SK-N-SH treated with all-trans-retinoic acid at 6 μM for 48 hours (cell line): ENCODE results near the gene AKT1.

Source experiments
- ATAC-seq: fragments of 200-7000 bp; cut with Tn5 transposase; 3 replicates; pipeline ENCODE4 v1.9.1; 2020; ENCODE audit warnings: mild to moderate bottlenecking, moderate library complexity
- ARNTL ChIP-seq: fragments of 450-650 bp; formaldehyde crosslinking; IDR thresholded peaks from 2 replicates; pipeline ENCODE4 v1.5.0; 2020; ENCODE audit warnings: low read depth, mild to moderate bottlenecking, moderate library complexity, borderline replicate concordance
- BACH2 ChIP-seq: fragments of 250-450 bp; sonication (Bioruptor Pico); IDR thresholded peaks from 2 replicates; pipeline ENCODE4 v1.9.0; 2021; ENCODE audit warnings: mild to moderate bottlenecking, borderline replicate concordance
- CSDC2 ChIP-seq: fragments of 250-450 bp; sonication (Bioruptor Pico); IDR thresholded peaks from 2 replicates; pipeline ENCODE4 v1.5.0; 2020; ENCODE audit warnings: mild to moderate bottlenecking, moderate library complexity
- GLIS3 ChIP-seq: fragments of 250-450 bp; sonication (Bioruptor Pico); IDR thresholded peaks from 2 replicates; pipeline ENCODE4 v1.5.0; 2020; ENCODE audit warnings: mild to moderate bottlenecking, moderate library complexity
- ISL1 ChIP-seq: fragments of 250-450 bp; sonication (Bioruptor Pico); IDR thresholded peaks from 2 replicates; pipeline ENCODE4 v2.1.2; 2022; ENCODE audit warnings: mild to moderate bottlenecking, moderate library complexity
- OSR1 ChIP-seq: fragments of 250-450 bp; sonication (Bioruptor Pico); IDR thresholded peaks from 2 replicates; pipeline ENCODE4 v1.8.0; 2022; ENCODE audit warnings: moderate library complexity, mild to moderate bottlenecking, inconsistent platforms
- PPARA ChIP-seq: fragments of 250-450 bp; sonication (Bioruptor Pico); IDR thresholded peaks from 2 replicates; pipeline ENCODE4 v1.5.0; 2020; ENCODE audit warnings: mild to moderate bottlenecking, borderline replicate concordance
- SNAI2 ChIP-seq: fragments of 250-450 bp; sonication (Bioruptor Pico); IDR thresholded peaks from 2 replicates; pipeline ENCODE4 v1.5.0; 2020; ENCODE audit warnings: mild to moderate bottlenecking, moderate library complexity
- TCF4 ChIP-seq: fragments of 250-450 bp; sonication (Bioruptor Pico); IDR thresholded peaks from 2 replicates; pipeline ENCODE4 v1.8.0; 2021; ENCODE audit warnings: mild to moderate bottlenecking, moderate library complexity, borderline replicate concordance
- TOX ChIP-seq: fragments of 250-450 bp; sonication (Bioruptor Pico); IDR thresholded peaks from 2 replicates; pipeline ENCODE4 v1.8.0; 2021; ENCODE audit warnings: mild to moderate bottlenecking, moderate library complexity, borderline replicate concordance
- TSHZ2 ChIP-seq: fragments of 250-450 bp; sonication (Bioruptor Pico); IDR thresholded peaks from 2 replicates; pipeline ENCODE4 v1.5.0; 2020; ENCODE audit warnings: mild to moderate bottlenecking, moderate library complexity
- ZC3H10 ChIP-seq: fragments of 250-450 bp; sonication (Bioruptor Pico); IDR thresholded peaks from 2 replicates; pipeline ENCODE4 v1.5.1; 2021; ENCODE audit warnings: mild to moderate bottlenecking, moderate library complexity
- ZFP30 ChIP-seq: fragments of 450-650 bp; formaldehyde crosslinking; IDR thresholded peaks from 2 replicates; pipeline ENCODE4 v1.5.0; 2022; ENCODE audit warnings: mild to moderate bottlenecking, moderate library complexity
- ZNF565 ChIP-seq: fragments of 450-650 bp; formaldehyde crosslinking; conservative IDR thresholded peaks from 2 replicates; pipeline ENCODE4 v1.5.0; 2020; ENCODE audit warnings: low read depth, mild to moderate bottlenecking, moderate library complexity
- ZNF70 ChIP-seq: fragments of 450-650 bp; formaldehyde crosslinking; IDR thresholded peaks from 2 replicates; pipeline ENCODE4 v1.5.0; 2020; ENCODE audit warnings: mild to moderate bottlenecking, moderate library complexity
- ZNF8 ChIP-seq: fragments of 450-650 bp; formaldehyde crosslinking; IDR thresholded peaks from 2 replicates; pipeline ENCODE4 v1.5.0; 2020; ENCODE audit warnings: mild to moderate bottlenecking, moderate library complexity
- TF ChIP-seq, protein P1 (sequence below): fragments of 250-450 bp; sonication (Bioruptor Pico); IDR thresholded peaks from 2 replicates; pipeline ENCODE4 v1.8.0; 2020; ENCODE audit warnings: mild to moderate bottlenecking, moderate library complexity, borderline replicate concordance
- TF ChIP-seq, protein P2 (sequence below): fragments of 250-450 bp; sonication (Bioruptor Pico); IDR thresholded peaks from 2 replicates; pipeline ENCODE4 v1.5.1; 2021; ENCODE audit warnings: mild to moderate bottlenecking, moderate library complexity
- TF ChIP-seq, protein P3 (sequence below): fragments of 250-450 bp; sonication (Bioruptor Pico); IDR thresholded peaks from 2 replicates; pipeline ENCODE4 v1.5.1; 2020; ENCODE audit warnings: low read depth, mild to moderate bottlenecking, moderate library complexity

Gene AKT1

GRCh38 chr14:104741803-104742251, 53.7 kb downstream of the AKT1 start (continued):
- TF ChIP-seq ISL1 (CRISPR knock-in tag), result no peak
- TF ChIP-seq OSR1 (CRISPR knock-in tag), result no peak

DNA sequence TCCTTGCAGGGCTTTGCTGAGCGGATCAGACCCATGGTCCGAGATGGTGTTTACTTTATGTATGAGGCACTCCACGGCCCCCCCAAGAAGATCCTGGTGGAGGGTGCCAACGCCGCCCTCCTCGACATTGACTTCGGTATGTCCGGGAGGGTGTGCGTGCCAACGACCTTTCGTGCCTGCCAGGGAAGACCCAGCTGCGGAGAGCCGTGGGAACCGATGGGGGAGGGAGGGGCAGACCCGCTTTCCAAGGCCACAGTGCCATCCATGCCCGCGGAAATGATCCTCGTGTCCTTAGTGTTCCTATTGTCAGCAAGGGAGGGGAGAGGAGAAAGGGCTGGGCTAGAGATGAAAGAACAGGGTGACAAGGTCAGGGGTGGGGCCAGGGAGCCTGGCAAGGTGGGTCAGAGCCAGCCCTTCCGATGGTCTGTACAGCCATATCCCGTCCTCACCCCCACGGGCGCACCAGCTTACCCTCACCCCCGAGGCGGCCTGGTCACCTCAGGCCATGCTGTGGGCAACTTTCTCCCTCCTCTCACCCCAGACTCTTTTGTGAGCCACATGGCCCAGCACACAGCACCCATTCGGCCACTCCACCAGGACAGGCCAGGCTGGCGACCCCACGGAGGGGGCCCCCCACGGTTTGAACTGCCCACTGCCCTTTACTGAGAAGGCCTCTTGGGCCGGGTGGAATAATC, 54.3 kb downstream of the AKT1 start:
- no peak for ATAC-seq
- no peak for TF ChIP-seq TSHZ2 (CRISPR knock-in tag)
- TF ChIP-seq SNAI2, result no peak
- TF ChIP-seq ZNF8 (CRISPR knock-in tag), result no peak
- TF ChIP-seq CSDC2 (CRISPR knock-in tag), result no peak
- no peak for TF ChIP-seq ZNF565 (CRISPR knock-in tag)
- no peak for TF ChIP-seq TCF4 (CRISPR knock-in tag)
- no peak for TF ChIP-seq PPARA
- TF ChIP-seq, protein P1, sequence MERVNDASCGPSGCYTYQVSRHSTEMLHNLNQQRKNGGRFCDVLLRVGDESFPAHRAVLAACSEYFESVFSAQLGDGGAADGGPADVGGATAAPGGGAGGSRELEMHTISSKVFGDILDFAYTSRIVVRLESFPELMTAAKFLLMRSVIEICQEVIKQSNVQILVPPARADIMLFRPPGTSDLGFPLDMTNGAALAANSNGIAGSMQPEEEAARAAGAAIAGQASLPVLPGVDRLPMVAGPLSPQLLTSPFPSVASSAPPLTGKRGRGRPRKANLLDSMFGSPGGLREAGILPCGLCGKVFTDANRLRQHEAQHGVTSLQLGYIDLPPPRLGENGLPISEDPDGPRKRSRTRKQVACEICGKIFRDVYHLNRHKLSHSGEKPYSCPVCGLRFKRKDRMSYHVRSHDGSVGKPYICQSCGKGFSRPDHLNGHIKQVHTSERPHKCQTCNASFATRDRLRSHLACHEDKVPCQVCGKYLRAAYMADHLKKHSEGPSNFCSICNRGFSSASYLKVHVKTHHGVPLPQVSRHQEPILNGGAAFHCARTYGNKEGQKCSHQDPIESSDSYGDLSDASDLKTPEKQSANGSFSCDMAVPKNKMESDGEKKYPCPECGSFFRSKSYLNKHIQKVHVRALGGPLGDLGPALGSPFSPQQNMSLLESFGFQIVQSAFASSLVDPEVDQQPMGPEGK (CRISPR knock-in tag), result no peak
- no peak for TF ChIP-seq TOX (CRISPR knock-in tag)
- no peak for TF ChIP-seq OSR1 (CRISPR knock-in tag)
- TF ChIP-seq, protein P2, sequence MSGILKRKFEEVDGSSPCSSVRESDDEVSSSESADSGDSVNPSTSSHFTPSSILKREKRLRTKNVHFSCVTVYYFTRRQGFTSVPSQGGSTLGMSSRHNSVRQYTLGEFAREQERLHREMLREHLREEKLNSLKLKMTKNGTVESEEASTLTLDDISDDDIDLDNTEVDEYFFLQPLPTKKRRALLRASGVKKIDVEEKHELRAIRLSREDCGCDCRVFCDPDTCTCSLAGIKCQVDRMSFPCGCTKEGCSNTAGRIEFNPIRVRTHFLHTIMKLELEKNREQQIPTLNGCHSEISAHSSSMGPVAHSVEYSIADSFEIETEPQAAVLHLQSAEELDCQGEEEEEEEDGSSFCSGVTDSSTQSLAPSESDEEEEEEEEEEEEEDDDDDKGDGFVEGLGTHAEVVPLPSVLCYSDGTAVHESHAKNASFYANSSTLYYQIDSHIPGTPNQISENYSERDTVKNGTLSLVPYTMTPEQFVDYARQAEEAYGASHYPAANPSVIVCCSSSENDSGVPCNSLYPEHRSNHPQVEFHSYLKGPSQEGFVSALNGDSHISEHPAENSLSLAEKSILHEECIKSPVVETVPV, result no peak
- TF ChIP-seq ZC3H10 (CRISPR knock-in tag), result no peak
- no peak for TF ChIP-seq BACH2
- no peak for TF ChIP-seq GLIS3 (CRISPR knock-in tag)
- TF ChIP-seq ZNF70, result no peak
- TF ChIP-seq ISL1 (CRISPR knock-in tag), result no peak
- no peak for TF ChIP-seq ZFP30 (CRISPR knock-in tag)

DNA sequence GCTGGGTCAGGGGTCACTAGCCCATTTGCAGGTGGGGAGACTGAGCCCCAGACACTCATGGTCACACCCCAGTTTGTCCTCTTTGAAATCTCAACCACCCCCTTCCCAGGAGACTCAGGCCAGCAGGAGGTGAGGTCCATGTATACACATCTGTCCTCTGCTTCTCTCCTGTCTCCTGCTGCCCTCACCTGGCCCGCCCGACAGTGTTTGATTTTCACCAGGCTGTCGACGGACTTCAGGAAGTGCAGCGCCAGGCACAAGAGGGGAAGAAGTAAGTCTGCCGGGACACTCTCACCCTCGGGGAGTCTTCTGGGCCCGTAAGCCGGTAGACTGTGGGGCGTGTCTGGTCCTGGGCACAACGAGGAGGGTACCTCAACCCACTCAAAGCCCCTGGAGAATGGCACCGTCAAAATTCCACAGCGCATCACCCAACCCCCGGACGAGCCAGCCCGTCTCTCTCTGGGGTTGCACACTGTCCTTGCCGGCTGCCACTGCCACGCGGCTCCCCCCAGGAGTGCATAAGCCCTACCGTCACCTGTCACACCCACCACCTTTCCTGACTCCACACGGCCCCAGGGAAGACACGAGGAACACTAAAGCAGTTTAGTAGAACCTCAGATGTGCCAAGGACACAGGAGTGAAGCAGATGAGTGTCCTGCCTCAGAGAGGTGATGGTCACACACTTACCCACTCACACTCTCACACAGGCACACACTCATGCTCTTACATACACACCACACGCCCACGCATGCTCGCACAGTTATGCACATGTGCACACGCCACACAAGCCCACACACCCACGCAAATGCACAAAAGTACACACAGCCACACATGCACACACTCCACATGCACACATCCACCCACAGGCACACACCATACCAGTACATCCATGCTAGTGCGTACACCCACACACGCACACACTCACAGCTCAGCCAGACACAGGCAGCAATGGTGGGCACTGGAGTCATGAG, 55.7 kb downstream of the AKT1 start:
- no peak for ATAC-seq
- TF ChIP-seq BACH2, result no peak
- TF ChIP-seq, all 23 proteins: peak for 0

GRCh38 chr14:104739026-104739425, 56.5 kb downstream of the AKT1 start:
- ATAC-seq, result no peak
- TF ChIP-seq, protein P3, sequence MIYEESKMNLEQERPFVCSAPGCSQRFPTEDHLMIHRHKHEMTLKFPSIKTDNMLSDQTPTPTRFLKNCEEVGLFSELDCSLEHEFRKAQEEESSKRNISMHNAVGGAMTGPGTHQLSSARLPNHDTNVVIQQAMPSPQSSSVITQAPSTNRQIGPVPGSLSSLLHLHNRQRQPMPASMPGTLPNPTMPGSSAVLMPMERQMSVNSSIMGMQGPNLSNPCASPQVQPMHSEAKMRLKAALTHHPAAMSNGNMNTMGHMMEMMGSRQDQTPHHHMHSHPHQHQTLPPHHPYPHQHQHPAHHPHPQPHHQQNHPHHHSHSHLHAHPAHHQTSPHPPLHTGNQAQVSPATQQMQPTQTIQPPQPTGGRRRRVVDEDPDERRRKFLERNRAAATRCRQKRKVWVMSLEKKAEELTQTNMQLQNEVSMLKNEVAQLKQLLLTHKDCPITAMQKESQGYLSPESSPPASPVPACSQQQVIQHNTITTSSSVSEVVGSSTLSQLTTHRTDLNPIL, result no peak
- no peak for TF ChIP-seq TOX (CRISPR knock-in tag)
- no peak for TF ChIP-seq SNAI2
- TF ChIP-seq ZC3H10 (CRISPR knock-in tag), result no peak
- no peak for TF ChIP-seq ZFP30 (CRISPR knock-in tag)
- no peak for TF ChIP-seq ISL1 (CRISPR knock-in tag)
- no peak for TF ChIP-seq OSR1 (CRISPR knock-in tag)
- TF ChIP-seq ARNTL, result no peak
- TF ChIP-seq TSHZ2 (CRISPR knock-in tag), result no peak
- TF ChIP-seq PPARA, result no peak
- TF ChIP-seq, all 23 proteins: peak for 0
